ENCODE measurements around the gene KRT15.

- TF ChIP-seq CTCF (IDR thresholded peaks at IDR 0.05) (no peak), ZFX (IDR thresholded peaks at IDR 0.05; ENCODE audit: borderline replicate concordance) (no peak)
Measured at GRCh38 chr17:41468346-41468745, 50.3 kb downstream of the KRT15 start.

All from 22Rv1 (cell line).